GM23248 (cell line): Measurements from ENCODE around the gene FAM227B. TPM values are rescaled to one million over a fixed set of nuclear protein-coding genes. Genes with fewer than 3 reads are reported as not detected.

ENCODE experiments used
- DNase-seq: peaks from one replicate; pipeline ENCODE4 v3.0.0-alpha.2; 2015
- H2AFZ ChIP-seq: fragments of 200-600 bp; sonication (generic); 2 replicates; pipeline ENCODE4 v1.6.1; 2016; ENCODE audit warnings: antibody characterized with exemption
- H3F3A ChIP-seq: fragments of 200-600 bp; sonication (generic); 2 replicates; pipeline ENCODE4 v1.6.1; 2016; ENCODE audit warnings: mild to moderate bottlenecking, antibody characterized with exemption, mixed run types; ENCODE audit not compliant: insufficient read depth
- H3K27ac ChIP-seq: fragments of 200-600 bp; sonication (generic); 2 replicates; pipeline ENCODE4 v1.5.1; 2016; ENCODE audit warnings: mild to moderate bottlenecking
- H3K27me3 ChIP-seq: fragments of 200-600 bp; sonication (generic); replicated peaks from 2 replicates; pipeline ENCODE4 v1.6.1; 2016; ENCODE audit warnings: mild to moderate bottlenecking; ENCODE audit not compliant: insufficient read depth
- H3K36me3 ChIP-seq: fragments of 200-600 bp; sonication (generic); 2 replicates; pipeline ENCODE4 v1.6.1; 2016; ENCODE audit warnings: low read depth, mild to moderate bottlenecking
- H3K4me1 ChIP-seq: fragments of 200-600 bp; sonication (generic); 2 replicates; pipeline ENCODE4 v1.6.1; 2016; ENCODE audit warnings: mild to moderate bottlenecking; ENCODE audit not compliant: insufficient read depth
- H3K4me2 ChIP-seq: fragments of 200-600 bp; sonication (generic); one replicate; pipeline ENCODE4 v1.6.1; 2016; ENCODE audit warnings: mild to moderate bottlenecking; ENCODE audit not compliant: unreplicated experiment
- H3K4me3 ChIP-seq: fragments of 200-600 bp; sonication (generic); 2 replicates; pipeline ENCODE4 v1.5.1; 2016; ENCODE audit warnings: mild to moderate bottlenecking
- H3K79me2 ChIP-seq: fragments of 200-600 bp; sonication (generic); 2 replicates; pipeline ENCODE4 v1.6.1; 2016; ENCODE audit warnings: mild to moderate bottlenecking; ENCODE audit not compliant: insufficient read depth
- H3K9ac ChIP-seq: fragments of 200-600 bp; sonication (generic); 2 replicates; pipeline ENCODE4 v1.6.1; 2016; ENCODE audit warnings: mild to moderate bottlenecking
- H3K9me2 ChIP-seq: fragments of 200-600 bp; sonication (generic); 2 replicates; pipeline ENCODE4 v1.6.1; 2016; ENCODE audit warnings: mixed run types, mild to moderate bottlenecking, moderate library complexity; ENCODE audit not compliant: insufficient read depth
- H3K9me3 ChIP-seq: fragments of 200-600 bp; sonication (generic); one replicate; pipeline ENCODE4 v1.6.1; 2017; ENCODE audit warnings: low read depth
- H4K20me1 ChIP-seq: fragments of 200-600 bp; sonication (generic); 2 replicates; pipeline ENCODE4 v1.6.0; 2016; ENCODE audit not compliant: insufficient read depth
- EZH2 ChIP-seq: fragments of 200-600 bp; sonication (generic); IDR thresholded peaks from 2 replicates; pipeline ENCODE4 v1.6.1; 2018; ENCODE audit warnings: antibody characterized with exemption, mild to moderate bottlenecking; ENCODE audit not compliant: insufficient read depth, poor library complexity, severe bottlenecking
- EZH2phosphoT487 ChIP-seq: fragments of 200-600 bp; sonication (generic); IDR thresholded peaks from 2 replicates; pipeline ENCODE4 v1.6.1; 2018; ENCODE audit warnings: antibody characterized with exemption, moderate library complexity, mild to moderate bottlenecking, low read depth; ENCODE audit not compliant: insufficient read depth
- WGBS, 2 experiments: methylation state at CpG; one replicate each; pipeline ENCODE4 v1.1.6; 2015 to 2017; ENCODE audit warnings: low lambda C conversion rate in 2 of 2, low coverage in 1 of 2; ENCODE audit errors: missing lambda C conversion rate in 2 of 2; 5-methylcytosine and 5-hydroxymethylcytosine counted together
- in situ Hi-C: fragments of 300-500 bp; cut with MboI; formaldehyde crosslinking; loops from 2 replicates; pipeline ENCODE4 v1.15.0; 2020
- polyA plus RNA-seq: library from polyadenylated mRNA; unstranded; fragments of >200 nt; fragmentation: Nextera tagmentation; extraction: Ambion mirVana; gene quantifications from 2 replicates; pipeline ENCODE4 v1.2.1, GENCODE V29; 2016
- total RNA-seq: library from RNA; depleted of rRNA; stranded (reverse); fragments of >200 nt; shearing (Covaris generic); gene quantifications from 2 replicates; pipeline ENCODE4 v1.2.3, GENCODE V29; 2014

Gene FAM227B
- total and polyA plus RNA-seq, 2 experiments from 2014 or later = 4.4 to 10.0 TPM

GRCh38 chr15:49656734-49657133, 36.1 kb upstream of the FAM227B start:
- H3K27me3 ChIP-seq = no peaks in the 10 kb centered on the region
- DNase-seq = no peak

GRCh38 chr15:49652922-49653321, 32.3 kb upstream of the FAM227B start:
- Histone ChIP-seq H3F3A (peaks cover 16% of the 10 kb centered on the region; the same call in 1 of the 2 replicates), H3K9ac (no peak overlapping the region), H3K79me2 (no peaks in the 10 kb centered on the region), H3K9me2 (no peaks in the 10 kb centered on the region), H2AFZ (no peak overlapping the region), H4K20me1 (no peaks in the 10 kb centered on the region), H3K27ac (no peak overlapping the region), H3K4me3 (no peak overlapping the region), H3K27me3 (no peaks in the 10 kb centered on the region), H3K36me3 (no peaks in the 10 kb centered on the region), H3K4me2 (no peak overlapping the region), H3K4me1 (peaks cover 9% of the 10 kb centered on the region; the same call in 1 of the 2 replicates), H3K9me3 (peaks cover 2% of the 10 kb centered on the region)
- peak; percentile 14 for DNase-seq
- TF ChIP-seq EZH2 (no peak), EZH2phosphoT487 (no peak)
- 100% methylated on average over 1 of the region's 1 CpG for WGBS, 2 experiments
- in situ Hi-C loops = no loop called here

More at GRCh38 chr15:49656734-49657133, 36.1 kb upstream of the FAM227B start:
- Histone ChIP-seq H3K9me3 (peaks cover 2% of the 10 kb centered on the region), H2AFZ (no peak overlapping the region), H3K36me3 (no peaks in the 10 kb centered on the region), H3K4me2 (no peak overlapping the region), H3K4me1 (no peaks in the 10 kb centered on the region), H4K20me1 (no peaks in the 10 kb centered on the region), H3K9ac (no peak overlapping the region), H3K4me3 (no peak overlapping the region), H3K79me2 (no peaks in the 10 kb centered on the region), H3F3A (peaks cover 5% of the 10 kb centered on the region; the same call in 1 of the 2 replicates), H3K9me2 (no peaks in the 10 kb centered on the region), H3K27ac (no peak overlapping the region)
- 45 to 73% methylated on average over 1 of the region's 1 CpG for WGBS, 2 experiments
- TF ChIP-seq EZH2phosphoT487 (no peak), EZH2 (no peak)
- in situ Hi-C loops = no loop called here

- DNase-seq = no peak
- no peak overlapping the region for H3K4me3 ChIP-seq
- H3K9me3 ChIP-seq = peaks cover 2% of the 10 kb centered on the region
- H4K20me1 ChIP-seq = no peaks in the 10 kb centered on the region
- H3K9ac ChIP-seq = no peak overlapping the region
- H3K4me1 ChIP-seq = peaks cover 18% of the 10 kb centered on the region
- TF ChIP-seq EZH2phosphoT487 (no peak), EZH2 (no peak)
- no peak overlapping the region for H3K4me2 ChIP-seq
- H3K9me2 ChIP-seq = no peaks in the 10 kb centered on the region
- 0 out of 2 replicates have a peak, but pooled peaks cover 10% of the 10 kb centered on the region for H3K36me3 ChIP-seq
- in situ Hi-C loops = no loop called here
- H3K27me3 ChIP-seq = no peaks in the 10 kb centered on the region
- H3K79me2 ChIP-seq = no peaks in the 10 kb centered on the region
- H2AFZ ChIP-seq = no peak overlapping the region
- WGBS, 2 experiments = 11 to 12% methylated on average over 2 of the region's 2 CpGs
- peaks cover 33% of the 10 kb centered on the region for H3F3A ChIP-seq
- H3K27ac ChIP-seq = no peak overlapping the region
Measured at GRCh38 chr15:49650676-49651075, 30.1 kb upstream of the FAM227B start.

GRCh38 chr15:49649987-49650386, 29.4 kb upstream of the FAM227B start:
- H3K4me2 ChIP-seq = no peak overlapping the region
- H3K27me3 ChIP-seq = no peaks in the 10 kb centered on the region
- TF ChIP-seq EZH2 = no peak
- H3K9me2 ChIP-seq = no peaks in the 10 kb centered on the region
- in situ Hi-C loops = no loop called here
- no peak overlapping the region for H3K4me3 ChIP-seq
- peaks cover 2% of the 10 kb centered on the region for H3K9me3 ChIP-seq
- peaks cover 25% of the 10 kb centered on the region for H3K4me1 ChIP-seq
- no peaks in the 10 kb centered on the region for H4K20me1 ChIP-seq
- H3K9ac ChIP-seq = no peak overlapping the region
- no peak overlapping the region for H3K27ac ChIP-seq
- 94 to 96% methylated on average over 1 of the region's 1 CpG for WGBS, 2 experiments
- peak; percentile 33 for DNase-seq
- H3F3A ChIP-seq = peaks cover 39% of the 10 kb centered on the region
- peaks cover 15% of the 10 kb centered on the region; the same call in 1 of the 2 replicates for H3K36me3 ChIP-seq
- H3K79me2 ChIP-seq = no peaks in the 10 kb centered on the region; the same call in 1 of the 2 replicates
- no peak overlapping the region for H2AFZ ChIP-seq

GRCh38 chr15:49646891-49647290, 26.3 kb upstream of the FAM227B start:
- 74 to 83% methylated on average over 2 of the region's 2 CpGs for WGBS, 2 experiments
- DNase-seq = no peak
- peaks cover 38% of the 10 kb centered on the region for H3F3A ChIP-seq
- in situ Hi-C loops = no loop called here
- H4K20me1 ChIP-seq = no peaks in the 10 kb centered on the region
- no peaks in the 10 kb centered on the region for H3K9me2 ChIP-seq
- peaks cover 42% of the 10 kb centered on the region for H3K36me3 ChIP-seq
- TF ChIP-seq EZH2 (no peak), EZH2phosphoT487 (no peak)
- H3K9me3 ChIP-seq = no peaks in the 10 kb centered on the region
- peaks cover 36% of the 10 kb centered on the region for H3K4me1 ChIP-seq
- no peak overlapping the region for H3K4me3 ChIP-seq
- no peak overlapping the region for H3K27ac ChIP-seq
- H2AFZ ChIP-seq = no peak overlapping the region
- H3K27me3 ChIP-seq = no peaks in the 10 kb centered on the region
- H3K4me2 ChIP-seq = no peak overlapping the region
- peaks cover 21% of the 10 kb centered on the region for H3K79me2 ChIP-seq
- H3K9ac ChIP-seq = no peak overlapping the region
